HG03460 (cell line): ENCODE measurements around the gene HEMK1.

Experiments used
- ATAC-seq: cut with Tn5 transposase; IDR thresholded peaks from one replicate; pipeline ENCODE4 v1.9.1; 2021; ENCODE audit not compliant: unreplicated experiment

HEMK1 gene

GRCh38 chr3:50573566-50574443, 4.5 kb downstream of the HEMK1 start:
- no peak for ATAC-seq

GRCh38 chr3:50574444-50574831, 5.1 kb downstream of the HEMK1 start:
- ATAC-seq: no peak

GRCh38 chr3:50575372-50575771, 6.0 kb downstream of the HEMK1 start:
- ATAC-seq: no peak

- ATAC-seq: no peak
These were observed 8.0 kb downstream of the HEMK1 start for GRCh38 chr3:50577348-50577747.

GRCh38 chr3:50580683-50581458, 11.5 kb downstream of the HEMK1 start:
- no peak for ATAC-seq

GRCh38 chr3:50581459-50581842, 12.1 kb downstream of the HEMK1 start:
- no peak for ATAC-seq

- no peak for ATAC-seq
These were observed 12.8 kb downstream of the HEMK1 start for GRCh38 chr3:50582083-50582482.

- ATAC-seq: no peak
These were observed 14.6 kb downstream of the HEMK1 start for GRCh38 chr3:50583897-50584296.

GRCh38 chr3:50584391-50584790, 15.1 kb downstream of the HEMK1 start:
- ATAC-seq: no peak

GRCh38 chr3:50585919-50586762, 16.8 kb downstream of the HEMK1 start:
- no peak for ATAC-seq

- no peak for ATAC-seq
These were observed 17.4 kb downstream of the HEMK1 start for GRCh38 chr3:50586763-50587070.

GRCh38 chr3:50587373-50587772, 18.1 kb downstream of the HEMK1 start:
- ATAC-seq: no peak

GRCh38 chr3:50587806-50588758, 18.8 kb downstream of the HEMK1 start:
- no peak for ATAC-seq

- no peak for ATAC-seq
These were observed 19.6 kb downstream of the HEMK1 start for GRCh38 chr3:50588759-50589433.

- ATAC-seq: peak; percentile 5
These were observed 21.9 kb downstream of the HEMK1 start for GRCh38 chr3:50591196-50591741.

- no peak for ATAC-seq
These were observed 23.2 kb downstream of the HEMK1 start for GRCh38 chr3:50592568-50592967.

GRCh38 chr3:50594253-50594785, 25.0 kb downstream of the HEMK1 start:
- no peak for ATAC-seq

GRCh38 chr3:50599115-50599715, 29.9 kb downstream of the HEMK1 start:
- no peak for ATAC-seq

GRCh38 chr3:50599716-50600118, 30.4 kb downstream of the HEMK1 start:
- ATAC-seq: no peak
